ENCODE results near the gene KRTAP5-2.

Gene KRTAP5-2

DNA sequence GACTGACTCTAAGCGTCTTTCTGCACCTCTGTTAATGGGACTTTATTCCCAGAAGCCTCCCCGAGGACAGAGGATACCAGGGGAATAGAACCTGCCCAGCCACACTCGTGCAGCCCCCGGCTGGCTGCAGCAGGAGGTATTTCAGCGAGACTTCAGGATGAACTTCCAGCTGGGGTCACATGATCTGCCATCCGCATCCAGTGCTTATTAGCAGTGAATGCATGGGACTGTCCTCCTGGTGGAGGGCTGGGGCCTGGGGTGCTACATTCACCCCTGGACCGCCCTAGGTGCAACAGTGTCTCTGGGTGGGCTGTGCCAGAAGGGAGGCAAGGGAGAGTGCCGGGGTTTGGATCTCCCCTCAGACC, 27.6 kb downstream of the KRTAP5-2 start:
- TF ChIP-seq GATA1 (IDR thresholded peaks at IDR 0.05; ENCODE audit: low read depth, low read length) = no peak
- no peak for TF ChIP-seq POLR2A (IDR thresholded peaks at IDR 0.05; ENCODE audit: low read length)
- no peak for DNase-seq

DNA sequence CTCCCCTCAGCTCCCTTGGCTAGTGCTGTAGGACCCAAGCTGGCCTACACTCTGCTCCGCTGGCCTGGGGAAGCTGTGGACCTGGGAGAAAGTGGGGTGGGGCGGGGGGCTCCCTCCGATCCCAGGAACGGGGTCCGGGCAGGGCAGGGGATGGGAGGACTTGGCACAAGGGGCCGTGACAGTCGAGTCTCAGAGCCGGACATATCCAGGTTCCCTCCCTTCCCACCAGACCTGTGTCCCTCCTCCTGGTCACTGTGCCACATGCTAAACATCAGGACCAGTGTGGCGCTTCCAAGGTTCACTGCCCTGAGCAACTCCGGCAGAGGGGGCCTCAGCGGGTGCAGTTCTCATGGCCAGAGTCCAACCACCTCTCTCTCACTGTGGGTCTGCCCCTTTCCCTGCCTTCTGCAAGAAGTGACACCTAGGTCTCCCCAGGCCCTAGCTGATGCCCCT, 28.1 kb downstream of the KRTAP5-2 start:
- no peak for DNase-seq
- no peak for TF ChIP-seq GATA1 (IDR thresholded peaks at IDR 0.05; ENCODE audit: low read depth, low read length)
- TF ChIP-seq POLR2A (IDR thresholded peaks at IDR 0.05; ENCODE audit: low read length) = no peak

DNA sequence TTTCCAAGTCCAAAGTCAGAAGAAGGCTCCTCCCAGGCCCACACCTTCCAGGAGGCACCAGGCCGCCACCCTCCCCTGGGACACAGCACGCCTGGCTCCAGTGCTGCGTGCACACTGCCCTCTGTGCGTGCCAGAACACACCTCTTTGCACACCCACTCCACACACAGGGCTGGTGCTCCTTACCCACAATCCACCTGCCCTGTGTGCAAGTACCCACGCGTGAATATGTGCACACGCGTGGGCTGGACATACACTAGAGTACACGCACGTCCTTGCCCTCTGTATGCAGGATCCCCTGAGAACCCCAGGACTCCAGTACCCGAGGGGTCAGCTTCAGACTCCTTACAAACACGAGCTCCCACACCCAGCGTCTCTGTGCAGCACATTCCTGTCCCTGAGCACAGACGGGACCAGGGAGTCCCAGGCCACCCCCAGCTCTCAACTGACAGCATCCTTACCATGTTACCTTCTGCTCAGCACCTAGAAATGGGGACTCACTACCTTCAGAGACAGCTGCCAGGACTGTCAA, 28.8 kb downstream of the KRTAP5-2 start:
- TF ChIP-seq POLR2A (IDR thresholded peaks at IDR 0.05; ENCODE audit: low read length) = no peak
- no peak for TF ChIP-seq GATA1 (IDR thresholded peaks at IDR 0.05; ENCODE audit: low read depth, low read length)
- no peak for DNase-seq

- DNase-seq = no peak
- TF ChIP-seq GATA1 (IDR thresholded peaks at IDR 0.05; ENCODE audit: low read depth, low read length) (no peak), POLR2A (IDR thresholded peaks at IDR 0.05; ENCODE audit: low read length) (no peak)
These were observed 29.6 kb downstream of the KRTAP5-2 start for GRCh38 chr11:1568441-1568911.

- TF ChIP-seq POLR2A (IDR thresholded peaks at IDR 0.05; ENCODE audit: low read length) (no peak), GATA1 (IDR thresholded peaks at IDR 0.05; ENCODE audit: low read depth, low read length) (no peak)
These were observed 30.4 kb downstream of the KRTAP5-2 start for GRCh38 chr11:1567721-1568100.

DNA sequence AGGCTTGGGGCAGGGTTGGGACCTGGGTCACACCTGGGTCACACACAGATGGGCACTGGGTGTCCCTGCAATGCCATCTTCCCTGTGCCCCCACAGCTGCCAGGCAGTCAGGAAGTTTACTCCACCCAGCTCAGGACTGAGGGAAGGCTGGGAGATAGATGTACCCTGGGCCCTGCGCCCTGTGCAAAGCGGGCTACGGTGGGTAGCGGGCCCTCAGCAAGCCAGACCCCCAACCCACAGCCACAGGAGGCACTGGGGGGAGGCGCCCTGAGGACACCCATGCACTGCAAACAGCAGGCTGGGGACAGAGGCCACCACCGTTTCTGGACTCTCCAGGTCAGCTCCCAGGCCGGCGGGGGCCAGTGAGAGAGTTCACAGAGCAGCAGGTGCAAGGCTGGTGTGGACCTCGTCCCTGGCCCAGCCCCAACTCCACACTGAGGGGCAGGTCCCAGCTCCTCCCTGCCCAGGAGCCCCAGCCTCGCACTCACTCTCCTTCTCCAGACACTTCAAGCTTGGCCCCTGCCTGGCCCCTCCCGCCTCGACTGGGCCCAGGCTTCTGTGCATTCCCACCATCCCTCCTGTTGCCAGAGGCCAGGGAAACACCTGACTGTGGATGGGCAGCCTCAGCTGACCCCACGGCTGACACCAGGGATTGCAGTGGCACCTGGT, 30.9 kb downstream of the KRTAP5-2 start:
- TF ChIP-seq GATA1 (IDR thresholded peaks at IDR 0.05; ENCODE audit: low read depth, low read length) (no peak), POLR2A (IDR thresholded peaks at IDR 0.05; ENCODE audit: low read length) (no peak)
- no peak for DNase-seq

More at GRCh38 chr11:1567721-1568100, 30.4 kb downstream of the KRTAP5-2 start:
- DNase-seq = no peak

- DNase-seq = no peak
- TF ChIP-seq GATA1 (IDR thresholded peaks at IDR 0.05; ENCODE audit: low read depth, low read length) (no peak), POLR2A (IDR thresholded peaks at IDR 0.05; ENCODE audit: low read length) (no peak)
These were observed 31.6 kb downstream of the KRTAP5-2 start for GRCh38 chr11:1566381-1567051.

- TF ChIP-seq POLR2A (IDR thresholded peaks at IDR 0.05; ENCODE audit: low read length) = no peak
- TF ChIP-seq GATA1 (IDR thresholded peaks at IDR 0.05; ENCODE audit: low read depth, low read length) = no peak
- DNase-seq = no peak
These were observed 32.2 kb downstream of the KRTAP5-2 start for GRCh38 chr11:1565904-1566247.

- DNase-seq = no peak
- no peak for TF ChIP-seq POLR2A (IDR thresholded peaks at IDR 0.05; ENCODE audit: low read length)
- TF ChIP-seq GATA1 (IDR thresholded peaks at IDR 0.05; ENCODE audit: low read depth, low read length) = no peak
These were observed 32.8 kb downstream of the KRTAP5-2 start for GRCh38 chr11:1565173-1565903.

DNA sequence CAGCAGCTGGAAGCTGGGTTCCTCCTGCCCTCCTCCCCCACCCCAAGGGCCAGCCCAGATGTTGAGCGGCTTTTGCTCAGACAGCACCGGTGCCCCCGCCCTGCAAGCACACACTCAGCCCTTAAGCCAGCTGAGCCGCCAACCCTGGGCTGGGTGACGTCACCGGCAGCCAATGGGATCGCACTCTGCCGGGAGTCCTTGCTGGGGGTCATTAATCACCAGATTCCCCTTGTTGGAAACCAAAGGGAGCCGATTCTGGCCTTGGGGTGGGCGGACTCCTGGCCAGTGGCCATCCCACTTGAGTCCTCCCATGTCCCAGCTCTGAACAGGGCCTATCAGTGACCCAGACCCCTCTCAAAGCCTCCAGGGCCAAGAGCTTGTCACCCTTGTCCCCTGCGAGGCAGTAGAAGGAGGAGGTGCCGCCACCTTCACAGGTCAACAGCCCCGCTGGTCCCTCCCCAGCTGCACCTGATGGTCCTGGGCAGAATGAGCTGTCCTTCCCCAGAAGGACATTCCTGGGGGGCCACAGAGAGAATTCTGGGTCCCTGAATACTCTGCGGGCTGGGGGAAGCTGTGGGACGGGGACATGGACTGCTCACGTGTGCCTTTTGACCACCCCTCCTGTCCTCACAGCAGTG, 33.4 kb downstream of the KRTAP5-2 start:
- TF ChIP-seq POLR2A (IDR thresholded peaks at IDR 0.05; ENCODE audit: low read length) (no peak), GATA1 (IDR thresholded peaks at IDR 0.05; ENCODE audit: low read depth, low read length) (no peak)
- peak in 1 of 2 experiments; percentile 58 for DNase-seq

DNA sequence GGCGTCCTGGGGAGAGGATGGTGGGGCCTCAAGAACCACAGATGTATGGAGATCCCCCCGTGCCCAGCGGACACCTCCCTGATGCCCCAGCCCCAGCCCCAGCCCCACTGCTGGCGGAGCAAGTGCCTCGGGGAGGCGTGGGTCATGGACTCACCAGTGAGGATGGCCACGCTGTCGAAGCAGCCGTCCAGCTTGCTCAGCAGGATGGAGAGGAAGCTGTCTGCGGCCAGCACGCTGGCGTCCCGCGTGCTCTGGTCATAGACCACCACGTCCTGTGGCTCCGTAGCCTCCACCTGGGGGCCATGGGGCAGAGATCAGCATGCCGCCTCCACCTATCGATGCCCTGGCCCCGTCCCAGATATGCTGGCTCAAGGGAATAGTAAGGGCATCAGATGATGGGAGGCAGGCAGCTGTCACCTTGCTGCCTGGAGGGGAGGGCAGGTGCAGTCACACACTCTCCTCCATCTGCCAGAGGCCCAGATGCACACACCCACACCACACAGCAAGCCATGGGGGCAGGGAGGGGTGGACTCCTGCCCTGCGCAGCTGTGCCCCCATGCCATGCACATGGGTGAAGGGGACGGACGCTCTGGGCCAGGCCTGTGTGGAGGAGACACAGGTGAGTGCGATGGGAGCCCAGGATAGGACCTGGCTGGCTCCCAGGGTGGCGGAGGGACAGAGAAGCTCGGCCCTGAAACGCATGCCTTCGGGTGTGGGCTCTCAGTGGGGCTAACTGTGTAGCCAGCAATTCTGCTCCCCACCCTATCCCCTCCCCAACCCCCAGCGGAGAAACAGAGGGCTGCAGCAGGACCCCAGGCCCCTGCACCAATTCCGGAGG, 34.2 kb downstream of the KRTAP5-2 start:
- TF ChIP-seq GATA1 (IDR thresholded peaks at IDR 0.05; ENCODE audit: low read depth, low read length) = no peak
- TF ChIP-seq POLR2A (IDR thresholded peaks at IDR 0.05; ENCODE audit: low read length) = no peak

GRCh38 chr11:1563149-1563638, 34.9 kb downstream of the KRTAP5-2 start:
- no peak for DNase-seq
- TF ChIP-seq POLR2A (IDR thresholded peaks at IDR 0.05; ENCODE audit: low read length) (no peak), GATA1 (IDR thresholded peaks at IDR 0.05; ENCODE audit: low read depth, low read length) (no peak)

More for the DNA sequence above, 34.2 kb downstream of the KRTAP5-2 start:
- DNase-seq = no peak
